Measurements from ENCODE around the gene GMPR.

DNA sequence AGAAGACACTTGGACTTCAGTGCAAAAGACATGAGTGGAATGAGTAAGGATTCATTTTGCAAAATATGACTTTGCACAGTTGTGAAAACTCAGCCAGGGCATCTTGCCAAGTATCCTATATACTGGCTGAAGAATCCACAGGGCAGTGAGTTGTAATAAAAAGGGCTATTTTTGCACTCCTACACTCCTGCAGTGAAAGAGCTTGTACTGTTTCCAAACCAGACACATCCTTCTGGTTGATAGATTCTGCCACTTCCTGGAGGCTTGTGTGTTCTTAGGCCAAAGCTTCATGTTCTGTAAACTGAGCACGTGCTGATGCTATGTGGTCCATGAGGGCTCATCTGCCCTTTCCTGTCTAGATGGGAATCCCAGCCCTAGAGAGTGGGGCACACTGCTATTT is 34.9 kb downstream of the GMPR start:
- TF ChIP-seq, protein P1, sequence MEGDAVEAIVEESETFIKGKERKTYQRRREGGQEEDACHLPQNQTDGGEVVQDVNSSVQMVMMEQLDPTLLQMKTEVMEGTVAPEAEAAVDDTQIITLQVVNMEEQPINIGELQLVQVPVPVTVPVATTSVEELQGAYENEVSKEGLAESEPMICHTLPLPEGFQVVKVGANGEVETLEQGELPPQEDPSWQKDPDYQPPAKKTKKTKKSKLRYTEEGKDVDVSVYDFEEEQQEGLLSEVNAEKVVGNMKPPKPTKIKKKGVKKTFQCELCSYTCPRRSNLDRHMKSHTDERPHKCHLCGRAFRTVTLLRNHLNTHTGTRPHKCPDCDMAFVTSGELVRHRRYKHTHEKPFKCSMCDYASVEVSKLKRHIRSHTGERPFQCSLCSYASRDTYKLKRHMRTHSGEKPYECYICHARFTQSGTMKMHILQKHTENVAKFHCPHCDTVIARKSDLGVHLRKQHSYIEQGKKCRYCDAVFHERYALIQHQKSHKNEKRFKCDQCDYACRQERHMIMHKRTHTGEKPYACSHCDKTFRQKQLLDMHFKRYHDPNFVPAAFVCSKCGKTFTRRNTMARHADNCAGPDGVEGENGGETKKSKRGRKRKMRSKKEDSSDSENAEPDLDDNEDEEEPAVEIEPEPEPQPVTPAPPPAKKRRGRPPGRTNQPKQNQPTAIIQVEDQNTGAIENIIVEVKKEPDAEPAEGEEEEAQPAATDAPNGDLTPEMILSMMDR (IDR thresholded peaks at IDR 0.05): no peak
- no peak for TF ChIP-seq POLR2A (IDR thresholded peaks at IDR 0.05)

Measured in adrenal gland (tissue), 5 donors.